Neural progenitor cell (in vitro differentiated cells): ENCODE measurements around the gene GRIP1. TPM values are rescaled to one million over a fixed set of nuclear protein-coding genes. Genes with fewer than 3 reads are reported as not detected.

Experiments used
- DNase-seq: peaks from one replicate; pipeline ENCODE4 v3.0.0-alpha.2; 2016; ENCODE audit warnings: low spot score
- H2AFZ ChIP-seq: fragments of 200-600 bp; sonication (generic); replicated peaks from 2 replicates; pipeline ENCODE4 v1.6.1; 2016; ENCODE audit warnings: antibody characterized with exemption
- H3F3A ChIP-seq: fragments of 200-600 bp; sonication (generic); 2 replicates; pipeline ENCODE4 v1.6.1; 2016; ENCODE audit warnings: antibody characterized with exemption, low read depth
- H3K27ac ChIP-seq: fragments of 200-600 bp; sonication (generic); 2 replicates; pipeline ENCODE4 v1.5.1; 2016; ENCODE audit warnings: mild to moderate bottlenecking
- H3K27me3 ChIP-seq: fragments of 200-600 bp; sonication (generic); 2 replicates; pipeline ENCODE4 v1.6.1; 2016; ENCODE audit warnings: mild to moderate bottlenecking, moderate library complexity
- H3K36me3 ChIP-seq: fragments of 200-600 bp; sonication (generic); 2 replicates; pipeline ENCODE4 v1.5.1; 2016
- H3K4me1 ChIP-seq: fragments of 200-600 bp; sonication (generic); 2 replicates; pipeline ENCODE4 v1.6.1; 2016; ENCODE audit warnings: mixed run types
- H3K4me2 ChIP-seq: fragments of 200-600 bp; sonication (generic); 2 replicates; pipeline ENCODE4 v1.6.1; 2016
- H3K4me3 ChIP-seq: fragments of 200-600 bp; sonication (generic); 2 replicates; pipeline ENCODE4 v1.5.1; 2016
- H3K79me2 ChIP-seq: fragments of 200-600 bp; sonication (generic); 2 replicates; pipeline ENCODE4 v1.6.1; 2016; ENCODE audit warnings: low read depth
- H3K9ac ChIP-seq: fragments of 200-600 bp; sonication (generic); 2 replicates; pipeline ENCODE4 v1.6.1; 2016
- H3K9me3 ChIP-seq: fragments of 200-600 bp; sonication (generic); 2 replicates; pipeline ENCODE4 v1.5.1; 2016; ENCODE audit warnings: low read depth
- H4K20me1 ChIP-seq: fragments of 200-600 bp; sonication (generic); 2 replicates; pipeline ENCODE4 v1.6.1; 2016; ENCODE audit warnings: low read depth
- H3K27ac Mint-ChIP-seq: 3 replicates; pipeline ENCODE4 v1.8.0; 2021; ENCODE audit warnings: mixed read lengths
- H3K27me3 Mint-ChIP-seq: 2 replicates; pipeline ENCODE4 v1.8.0; 2022; ENCODE audit warnings: low read depth, mild to moderate bottlenecking, inconsistent platforms, moderate library complexity, mixed read lengths; ENCODE audit not compliant: insufficient read depth
- H3K36me3 Mint-ChIP-seq: 3 replicates; pipeline ENCODE4 v1.8.0; 2021; ENCODE audit warnings: mixed read lengths
- H3K4me1 Mint-ChIP-seq: 3 replicates; pipeline ENCODE4 v1.8.0; 2021; ENCODE audit warnings: mixed read lengths
- H3K4me3 Mint-ChIP-seq: 3 replicates; pipeline ENCODE4 v1.8.0; 2021; ENCODE audit warnings: mild to moderate bottlenecking, moderate library complexity, mixed read lengths
- H3K9me3 Mint-ChIP-seq: 3 replicates; pipeline ENCODE4 v1.8.0; 2020; ENCODE audit warnings: mixed read lengths
- EZH2 ChIP-seq: fragments of 200-600 bp; sonication (generic); IDR thresholded peaks from 2 replicates; pipeline ENCODE4 v1.6.1; 2017; ENCODE audit warnings: antibody characterized with exemption, mild to moderate bottlenecking, moderate library complexity
- EZH2phosphoT487 ChIP-seq: fragments of 200-600 bp; sonication (generic); IDR thresholded peaks from 2 replicates; pipeline ENCODE4 v1.6.1; 2017; ENCODE audit warnings: antibody characterized with exemption
- total RNA-seq: library from RNA; depleted of rRNA; stranded (reverse); fragments of >200 nt; gene quantifications from 2 replicates; pipeline ENCODE4 v1.2.3, GENCODE V29; 2015; ENCODE audit warnings: low replicate concordance
- TF ChIP-seq, protein P1 (sequence below): fragments of 200-600 bp; sonication (generic); IDR thresholded peaks from 2 replicates; pipeline ENCODE4 v1.5.1; 2017; ENCODE audit warnings: antibody characterized with exemption, mild to moderate bottlenecking

The GRIP1 gene
- total RNA-seq, 1 donor from 2014 or later: 38.2 TPM

DNA sequence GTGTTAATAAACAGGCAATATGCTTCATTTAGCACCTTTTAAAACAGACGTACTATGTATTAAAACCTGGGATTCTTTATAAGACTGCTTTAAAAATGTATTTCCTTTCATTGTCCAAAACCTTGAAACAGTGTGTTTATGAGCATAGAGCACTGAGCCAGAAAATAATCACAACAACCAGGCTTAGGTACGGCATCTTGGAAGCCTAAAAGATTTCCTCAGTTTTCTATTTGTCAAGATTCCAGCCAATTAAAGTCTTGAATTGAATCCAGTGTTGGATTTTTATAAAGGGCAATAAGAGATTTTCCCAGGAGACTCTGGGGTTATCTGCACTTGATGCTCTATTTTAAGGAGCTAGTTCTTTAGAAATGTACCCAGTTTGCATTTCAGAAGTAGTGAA lies 80.3 kb downstream of the GRIP1 start:
- H3K27ac ChIP-seq: no peak overlapping the region
- no peaks in the 10 kb centered on the region for H3F3A ChIP-seq
- peaks cover 10% of the 10 kb centered on the region for H3K4me1 ChIP-seq
- no peaks in the 10 kb centered on the region for H3K27me3 ChIP-seq
- no peaks in the 10 kb centered on the region for H3K79me2 ChIP-seq
- peaks cover 14% of the 10 kb centered on the region for H3K4me1 Mint-ChIP-seq
- H2AFZ ChIP-seq: no peak overlapping the region
- no peak overlapping the region for H3K9ac ChIP-seq
- H3K4me3 Mint-ChIP-seq: no peak overlapping the region
- DNase-seq: no peak
- H3K9me3 Mint-ChIP-seq: no peaks in the 10 kb centered on the region
- no peaks in the 10 kb centered on the region for H3K9me3 ChIP-seq
- no peak overlapping the region for H3K27ac Mint-ChIP-seq
- no peaks in the 10 kb centered on the region for H4K20me1 ChIP-seq
- TF ChIP-seq, protein P1, sequence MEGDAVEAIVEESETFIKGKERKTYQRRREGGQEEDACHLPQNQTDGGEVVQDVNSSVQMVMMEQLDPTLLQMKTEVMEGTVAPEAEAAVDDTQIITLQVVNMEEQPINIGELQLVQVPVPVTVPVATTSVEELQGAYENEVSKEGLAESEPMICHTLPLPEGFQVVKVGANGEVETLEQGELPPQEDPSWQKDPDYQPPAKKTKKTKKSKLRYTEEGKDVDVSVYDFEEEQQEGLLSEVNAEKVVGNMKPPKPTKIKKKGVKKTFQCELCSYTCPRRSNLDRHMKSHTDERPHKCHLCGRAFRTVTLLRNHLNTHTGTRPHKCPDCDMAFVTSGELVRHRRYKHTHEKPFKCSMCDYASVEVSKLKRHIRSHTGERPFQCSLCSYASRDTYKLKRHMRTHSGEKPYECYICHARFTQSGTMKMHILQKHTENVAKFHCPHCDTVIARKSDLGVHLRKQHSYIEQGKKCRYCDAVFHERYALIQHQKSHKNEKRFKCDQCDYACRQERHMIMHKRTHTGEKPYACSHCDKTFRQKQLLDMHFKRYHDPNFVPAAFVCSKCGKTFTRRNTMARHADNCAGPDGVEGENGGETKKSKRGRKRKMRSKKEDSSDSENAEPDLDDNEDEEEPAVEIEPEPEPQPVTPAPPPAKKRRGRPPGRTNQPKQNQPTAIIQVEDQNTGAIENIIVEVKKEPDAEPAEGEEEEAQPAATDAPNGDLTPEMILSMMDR: no peak
- TF ChIP-seq EZH2 (no peak), EZH2phosphoT487 (no peak)
- no peak overlapping the region for H3K4me2 ChIP-seq
- H3K36me3 Mint-ChIP-seq: peaks cover 3% of the 10 kb centered on the region
- H3K4me3 ChIP-seq: no peak overlapping the region
- H3K27me3 Mint-ChIP-seq: peaks cover 3% of the 10 kb centered on the region
- H3K36me3 ChIP-seq: no peaks in the 10 kb centered on the region

DNA sequence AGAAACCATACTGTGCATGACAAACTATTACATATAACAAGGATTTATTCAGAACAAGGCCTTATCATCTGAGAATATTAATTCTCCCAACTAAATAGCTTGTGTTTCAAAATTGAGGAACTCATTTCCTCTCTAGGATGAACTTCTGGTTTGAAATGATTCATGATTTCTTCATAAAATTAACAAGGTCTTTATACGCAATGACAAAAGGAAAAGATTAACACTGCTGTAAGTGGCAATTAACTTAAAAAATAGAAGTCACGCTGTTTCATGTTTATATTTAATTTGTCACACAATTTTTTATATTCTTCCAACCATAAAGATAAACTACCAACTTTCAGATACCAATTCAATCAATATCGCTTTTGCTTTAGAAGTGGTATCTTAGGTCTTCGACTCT lies 80.8 kb downstream of the GRIP1 start:
- Mint-ChIP-seq H3K36me3 (peaks cover 3% of the 10 kb centered on the region), H3K27ac (no peak overlapping the region), H3K9me3 (no peaks in the 10 kb centered on the region), H3K27me3 (peaks cover 3% of the 10 kb centered on the region), H3K4me3 (no peak overlapping the region), H3K4me1 (peaks cover 14% of the 10 kb centered on the region)
- Histone ChIP-seq H3K9ac (no peak overlapping the region), H3K4me3 (no peak overlapping the region), H3K9me3 (no peaks in the 10 kb centered on the region), H3K4me1 (peaks cover 10% of the 10 kb centered on the region), H3F3A (no peaks in the 10 kb centered on the region), H4K20me1 (no peaks in the 10 kb centered on the region), H3K36me3 (no peaks in the 10 kb centered on the region), H3K4me2 (no peak overlapping the region), H3K27ac (no peak overlapping the region), H3K79me2 (no peaks in the 10 kb centered on the region), H2AFZ (no peak overlapping the region), H3K27me3 (no peaks in the 10 kb centered on the region)
- no peak for DNase-seq
- TF ChIP-seq EZH2 (no peak), EZH2phosphoT487 (no peak)
- TF ChIP-seq, protein P1: no peak

DNA sequence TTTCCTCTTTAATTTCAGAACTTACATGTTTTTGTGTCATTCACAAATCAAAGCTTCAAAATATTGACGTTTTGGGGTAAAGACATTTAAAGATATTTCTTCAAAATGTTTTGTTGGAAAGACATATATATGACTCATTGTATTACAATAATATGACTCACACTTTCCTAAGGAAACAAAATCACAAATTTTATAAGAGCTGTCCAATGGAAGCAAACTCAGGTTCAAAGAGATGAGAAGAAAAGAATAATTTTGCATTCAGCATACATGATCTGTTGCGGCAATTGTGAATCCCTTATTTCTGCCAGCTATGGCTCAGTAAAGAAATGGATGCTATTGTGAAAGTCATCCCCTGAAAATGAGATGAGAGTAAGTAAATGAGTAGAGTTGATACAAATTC lies 82.7 kb downstream of the GRIP1 start:
- no peak overlapping the region for H3K4me2 ChIP-seq
- no peaks in the 10 kb centered on the region for H3K36me3 ChIP-seq
- peaks cover 7% of the 10 kb centered on the region for H3K4me1 ChIP-seq
- Mint-ChIP-seq H3K4me3 (no peak overlapping the region), H3K4me1 (peaks cover 11% of the 10 kb centered on the region), H3K36me3 (peaks cover 4% of the 10 kb centered on the region), H3K9me3 (no peaks in the 10 kb centered on the region), H3K27ac (no peak overlapping the region), H3K27me3 (peaks cover 3% of the 10 kb centered on the region)
- no peak overlapping the region for H3K9ac ChIP-seq
- no peaks in the 10 kb centered on the region for H3K79me2 ChIP-seq
- no peak overlapping the region for H3K27ac ChIP-seq
- no peak overlapping the region for H2AFZ ChIP-seq
- H3F3A ChIP-seq: no peaks in the 10 kb centered on the region
- H3K4me3 ChIP-seq: no peak overlapping the region
- no peaks in the 10 kb centered on the region for H4K20me1 ChIP-seq
- no peaks in the 10 kb centered on the region for H3K27me3 ChIP-seq
- TF ChIP-seq EZH2: no peak
- TF ChIP-seq, protein P1: no peak
- no peak for TF ChIP-seq EZH2phosphoT487
- H3K9me3 ChIP-seq: no peaks in the 10 kb centered on the region
- DNase-seq: no peak
